Measurements from ENCODE around the gene MPRIP.

Gene MPRIP

DNA sequence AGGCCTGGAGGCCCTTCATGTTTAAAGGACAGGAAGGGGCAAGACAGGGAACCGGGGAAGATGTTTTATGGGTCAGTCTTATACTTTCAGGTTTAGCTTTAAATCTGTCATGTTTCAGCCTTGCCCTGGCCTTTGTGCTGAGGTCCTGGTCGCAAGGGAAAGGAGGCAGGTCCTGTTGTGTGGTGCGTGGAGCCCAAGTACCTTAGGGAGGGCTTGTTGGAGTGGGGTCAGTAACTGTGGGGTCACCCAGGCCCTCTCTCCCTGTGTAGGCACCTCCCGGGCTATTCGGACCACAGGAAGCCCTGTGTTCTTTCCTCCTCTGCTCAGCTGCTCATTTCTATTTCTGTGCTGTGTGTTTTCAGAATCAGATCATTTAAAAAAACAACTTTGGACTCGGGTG lies 42.7 kb downstream of the MPRIP start:
- Histone ChIP-seq H3K4me3 (no peak overlapping the region), H3K9ac (0 out of 2 replicates have a peak overlapping the region, but pooled peaks have one; percentile 49), H3K27me3 (no peaks in the 10 kb centered on the region), H3K36me3 (peaks cover 95% of the 10 kb centered on the region), H3K4me2 (no peak overlapping the region), H3K27ac (peak overlapping the region; percentile 47; the same call in 1 of the 2 replicates), H3K4me1 (peaks cover 60% of the 10 kb centered on the region), H4K20me1 (peaks cover 100% of the 10 kb centered on the region), H3K9me3 (no peaks in the 10 kb centered on the region)
- TF ChIP-seq Cebpa-rat (IDR thresholded peaks at IDR 0.05): no peak

DNA sequence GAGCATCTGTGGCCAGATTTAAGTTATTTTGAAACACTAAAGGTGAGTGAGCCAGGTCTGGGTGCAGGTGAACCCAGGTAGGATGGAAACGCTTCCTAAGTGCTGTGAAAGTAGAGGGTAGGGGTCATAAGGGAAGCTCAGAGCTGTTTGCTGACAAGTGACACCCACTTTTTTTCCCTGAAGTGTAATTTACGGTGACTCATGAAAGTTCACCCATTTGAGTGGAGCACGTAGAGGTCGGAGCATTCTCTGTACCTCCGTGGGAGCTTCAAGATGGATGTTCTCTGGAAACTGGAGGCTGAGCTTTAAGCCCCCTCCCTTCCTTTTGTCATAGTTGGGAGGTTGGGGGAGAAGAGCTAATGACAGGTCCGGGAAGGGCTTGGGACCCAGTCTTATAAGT lies 44.3 kb downstream of the MPRIP start:
- Histone ChIP-seq H3K36me3 (peaks cover 95% of the 10 kb centered on the region), H3K27ac (peak overlapping the region; percentile 43)
- TF ChIP-seq Cebpa-rat (IDR thresholded peaks at IDR 0.05): no peak

GRCh38 chr17:17087424-17088015 lies 45.3 kb downstream of the MPRIP start:
- Histone ChIP-seq H3K4me1 (peaks cover 86% of the 10 kb centered on the region), H4K20me1 (peaks cover 100% of the 10 kb centered on the region), H3K36me3 (peaks cover 95% of the 10 kb centered on the region), H3K9me3 (no peaks in the 10 kb centered on the region), H3K9ac (0 out of 2 replicates have a peak overlapping the region, but pooled peaks have one; percentile 40), H3K4me3 (no peak overlapping the region), H3K27ac (peak overlapping the region; percentile 43), H3K4me2 (peak overlapping the region; percentile 68), H3K27me3 (no peaks in the 10 kb centered on the region)
- no peak for TF ChIP-seq Cebpa-rat (IDR thresholded peaks at IDR 0.05)

More for the DNA sequence above, 44.3 kb downstream of the MPRIP start:
- Histone ChIP-seq H3K4me3 (no peak overlapping the region), H3K9me3 (no peaks in the 10 kb centered on the region), H3K9ac (no peak overlapping the region), H3K4me2 (no peak overlapping the region; the same call in 1 of the 2 replicates), H3K27me3 (no peaks in the 10 kb centered on the region), H4K20me1 (peaks cover 100% of the 10 kb centered on the region), H3K4me1 (peaks cover 76% of the 10 kb centered on the region)

GRCh38 chr17:17088086-17088485 lies 45.8 kb downstream of the MPRIP start:
- peaks cover 100% of the 10 kb centered on the region for H4K20me1 ChIP-seq
- H3K36me3 ChIP-seq: peaks cover 95% of the 10 kb centered on the region
- TF ChIP-seq Cebpa-rat (IDR thresholded peaks at IDR 0.05): no peak
- H3K4me3 ChIP-seq: no peak overlapping the region
- no peak overlapping the region for H3K9ac ChIP-seq
- no peaks in the 10 kb centered on the region for H3K9me3 ChIP-seq
- peaks cover 91% of the 10 kb centered on the region for H3K4me1 ChIP-seq
- H3K27me3 ChIP-seq: no peaks in the 10 kb centered on the region
- peak overlapping the region; percentile 43; the same call in 1 of the 2 replicates for H3K27ac ChIP-seq
- peak overlapping the region; percentile 68 for H3K4me2 ChIP-seq

- Histone ChIP-seq H3K27ac (peak overlapping the region; percentile 43; the same call in 1 of the 2 replicates), H3K9ac (0 out of 2 replicates have a peak overlapping the region, but pooled peaks have one; percentile 5), H3K9me3 (no peaks in the 10 kb centered on the region), H3K4me3 (no peak overlapping the region; the same call in 1 of the 2 replicates), H3K4me1 (peaks cover 98% of the 10 kb centered on the region), H3K36me3 (peaks cover 90% of the 10 kb centered on the region), H3K27me3 (no peaks in the 10 kb centered on the region), H4K20me1 (peaks cover 100% of the 10 kb centered on the region), H3K4me2 (peak overlapping the region; percentile 68)
- no peak for TF ChIP-seq Cebpa-rat (IDR thresholded peaks at IDR 0.05)
Observed at GRCh38 chr17:17088541-17089525, 46.6 kb downstream of the MPRIP start.

DNA sequence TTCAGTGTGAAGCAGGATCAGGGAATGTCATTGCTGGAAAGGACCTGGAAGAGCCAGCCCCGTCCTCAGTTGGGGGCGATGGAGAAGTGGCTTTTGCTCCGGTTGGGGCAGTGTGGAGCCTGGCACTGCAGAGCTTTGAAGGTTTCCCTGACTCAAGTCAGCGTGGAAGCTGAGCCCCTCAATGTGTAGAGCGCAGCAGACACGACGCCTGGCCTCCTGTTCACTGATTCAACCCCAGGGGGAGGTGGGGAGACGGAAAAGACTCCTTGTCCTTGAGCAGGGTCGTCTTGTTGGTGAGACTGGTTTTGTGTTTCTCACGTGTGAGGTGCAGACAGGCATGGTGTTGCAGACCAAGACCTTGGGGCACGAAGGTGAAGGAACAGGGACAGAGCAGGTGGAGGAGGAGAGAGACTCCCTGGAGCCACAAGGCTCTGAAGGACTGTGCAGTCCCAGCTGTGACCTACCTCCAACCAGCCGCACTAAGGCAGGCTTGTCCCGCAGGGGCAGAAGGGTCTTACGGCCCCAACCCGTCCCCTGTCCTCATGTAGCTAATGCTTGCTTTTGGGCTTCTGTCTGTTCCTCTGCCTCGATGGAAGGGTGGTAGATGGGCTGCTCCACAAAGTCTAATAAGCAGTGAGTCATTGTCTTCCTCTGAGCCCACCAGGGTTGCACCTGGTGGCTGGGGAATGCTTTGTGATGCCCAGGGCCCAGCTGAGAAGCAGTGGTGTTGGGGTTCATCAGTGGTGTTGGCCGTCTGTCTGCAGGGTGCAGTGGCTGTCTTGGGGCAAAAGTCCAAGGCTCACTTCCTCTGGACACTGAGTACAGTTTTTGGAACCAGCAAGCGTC lies 47.8 kb downstream of the MPRIP start:
- no peak for TF ChIP-seq Cebpa-rat (IDR thresholded peaks at IDR 0.05)
- H3K36me3 ChIP-seq: peaks cover 78% of the 10 kb centered on the region
- no peaks in the 10 kb centered on the region for H3K9me3 ChIP-seq
- no peak overlapping the region for H3K4me3 ChIP-seq
- peak overlapping the region; percentile 68 for H3K4me2 ChIP-seq
- H3K4me1 ChIP-seq: peaks cover 97% of the 10 kb centered on the region
- peaks cover 100% of the 10 kb centered on the region for H4K20me1 ChIP-seq
- H3K27ac ChIP-seq: peak overlapping the region; percentile 43; the same call in 1 of the 2 replicates
- no peaks in the 10 kb centered on the region for H3K27me3 ChIP-seq
- no peak overlapping the region for H3K9ac ChIP-seq

- Histone ChIP-seq H3K27ac (0 out of 2 replicates have a peak overlapping the region, but pooled peaks have one; percentile 10), H3K4me1 (peaks cover 98% of the 10 kb centered on the region), H3K27me3 (no peaks in the 10 kb centered on the region), H3K36me3 (peaks cover 78% of the 10 kb centered on the region), H4K20me1 (peaks cover 100% of the 10 kb centered on the region), H3K4me3 (no peak overlapping the region), H3K4me2 (peak overlapping the region; percentile 68; the same call in 1 of the 2 replicates), H3K9me3 (no peaks in the 10 kb centered on the region), H3K9ac (no peak overlapping the region)
- TF ChIP-seq Cebpa-rat (IDR thresholded peaks at IDR 0.05): no peak
Observed at GRCh38 chr17:17090642-17091103, 48.4 kb downstream of the MPRIP start.

DNA sequence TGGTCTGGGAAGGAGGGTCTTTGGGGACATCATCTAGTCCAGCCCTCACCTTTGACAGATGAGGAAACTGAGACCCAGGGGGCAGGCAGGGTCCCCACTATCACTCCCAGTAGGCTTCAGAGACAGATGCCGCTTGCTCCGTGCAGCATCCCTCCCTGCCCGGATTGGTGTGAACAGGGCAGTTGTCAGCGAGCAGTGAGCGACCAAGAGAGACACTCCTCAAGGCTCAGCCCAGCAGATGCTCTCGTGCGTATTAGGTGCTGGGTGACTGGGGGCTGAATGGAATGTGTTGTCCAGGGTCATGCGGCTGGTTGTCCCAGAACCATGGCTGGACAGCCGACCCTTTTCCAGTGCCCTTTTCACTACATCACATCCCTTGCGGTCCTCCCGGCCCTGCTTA lies 49.0 kb downstream of the MPRIP start:
- H3K36me3 ChIP-seq: peaks cover 78% of the 10 kb centered on the region
- H3K27me3 ChIP-seq: no peaks in the 10 kb centered on the region
- no peak overlapping the region for H3K9ac ChIP-seq
- H3K9me3 ChIP-seq: no peaks in the 10 kb centered on the region
- H3K4me2 ChIP-seq: peak overlapping the region; percentile 68
- peaks cover 100% of the 10 kb centered on the region for H4K20me1 ChIP-seq
- TF ChIP-seq Cebpa-rat (IDR thresholded peaks at IDR 0.05): no peak
- H3K4me1 ChIP-seq: peaks cover 99% of the 10 kb centered on the region
- H3K27ac ChIP-seq: peak overlapping the region; percentile 10; the same call in 1 of the 2 replicates
- H3K4me3 ChIP-seq: no peak overlapping the region

Data from BLaER1 (cell line).